Cardiac muscle cell (in vitro differentiated cells and primary cell): ENCODE results near the gene MMP3. TPM values are rescaled to one million over a fixed set of nuclear protein-coding genes. Genes with fewer than 3 reads are reported as not detected.

Experiments used
- DNase-seq, 2 donors: peaks; one replicate each; pipeline versions ENCODE4 v3.0.0 to v3.0.0-alpha.2; 2010 to 2017; ENCODE audit warnings: low read depth in 1 of 2, low spot score in 1 of 2
- H3K27ac ChIP-seq: fragments of 200-600 bp; sonication (generic); 2 replicates; pipeline ENCODE4 v1.5.1; 2016
- H3K27me3 ChIP-seq: fragments of 200-600 bp; sonication (generic); 2 replicates; pipeline ENCODE4 v1.6.0; 2016; ENCODE audit warnings: control low read depth
- H3K36me3 ChIP-seq: fragments of 200-600 bp; sonication (generic); 2 replicates; pipeline ENCODE4 v1.5.1; 2016; ENCODE audit warnings: control low read depth
- H3K4me1 ChIP-seq: fragments of 200-600 bp; sonication (generic); 2 replicates; pipeline ENCODE4 v1.8.1; 2017; ENCODE audit warnings: low read depth, mild to moderate bottlenecking, mixed run types
- H3K4me3 ChIP-seq: fragments of 200-600 bp; sonication (generic); 2 replicates; pipeline ENCODE4 v1.5.1; 2016; ENCODE audit warnings: mild to moderate bottlenecking
- H3K9me3 ChIP-seq: fragments of 200-600 bp; sonication (generic); 2 replicates; pipeline ENCODE4 v1.5.1; 2017; ENCODE audit warnings: low read depth, mild to moderate bottlenecking, control low read depth
- polyA plus RNA-seq: library from polyadenylated mRNA; unstranded; fragments of >200 nt; fragmentation: Nextera tagmentation; extraction: Ambion mirVana; gene quantifications from 2 replicates; pipeline ENCODE4 v1.2.1, GENCODE V29; 2016
- total RNA-seq: library from RNA; depleted of rRNA; stranded (reverse); fragments of >200 nt; gene quantifications from 2 replicates; pipeline ENCODE4 v1.2.3, GENCODE V29; 2016
- TF ChIP-seq, protein P1 (sequence below): IDR thresholded peaks from 2 replicates; pipeline ENCODE4 v1.5.1; 2012; ENCODE audit warnings: low read depth, mild to moderate bottlenecking, low read length

Gene MMP3
- total and polyA plus RNA-seq, 2 experiments from 2014 or later: not detected

DNA sequence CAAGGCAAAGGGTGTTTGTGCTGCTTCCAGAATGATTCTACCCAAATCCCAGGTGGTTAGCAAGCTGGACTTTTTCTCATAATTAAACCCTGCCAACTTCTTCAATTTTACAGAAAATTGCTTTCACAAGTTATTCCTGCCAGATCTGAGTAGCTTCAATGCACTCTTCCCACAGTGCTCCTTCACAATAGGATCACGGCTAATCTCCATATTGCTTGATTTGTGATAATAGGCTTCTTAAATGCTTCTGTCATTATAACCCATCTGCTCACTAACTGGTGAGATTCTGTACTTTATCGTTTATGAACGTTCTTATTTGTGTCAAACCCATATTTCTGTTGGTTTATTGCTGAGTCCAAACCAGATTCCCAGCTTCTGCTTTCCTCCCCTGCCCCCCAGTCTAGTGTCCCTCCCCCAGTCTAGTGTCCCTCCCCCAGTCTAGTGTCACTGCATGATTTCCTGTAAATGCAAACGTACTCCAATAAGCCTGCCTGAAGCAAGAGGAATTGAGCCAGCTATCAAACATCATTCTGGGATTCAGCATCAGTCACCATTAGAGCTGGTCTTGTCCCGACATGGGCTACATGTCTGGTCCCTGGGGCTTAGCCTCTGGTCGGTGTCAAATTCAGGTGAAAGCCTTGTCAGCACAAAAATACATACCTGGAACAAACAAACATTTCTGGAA lies 14.0 kb downstream of the MMP3 start:
- no peaks in the 10 kb centered on the region for H3K4me1 ChIP-seq
- no peak for DNase-seq
- TF ChIP-seq, protein P1, sequence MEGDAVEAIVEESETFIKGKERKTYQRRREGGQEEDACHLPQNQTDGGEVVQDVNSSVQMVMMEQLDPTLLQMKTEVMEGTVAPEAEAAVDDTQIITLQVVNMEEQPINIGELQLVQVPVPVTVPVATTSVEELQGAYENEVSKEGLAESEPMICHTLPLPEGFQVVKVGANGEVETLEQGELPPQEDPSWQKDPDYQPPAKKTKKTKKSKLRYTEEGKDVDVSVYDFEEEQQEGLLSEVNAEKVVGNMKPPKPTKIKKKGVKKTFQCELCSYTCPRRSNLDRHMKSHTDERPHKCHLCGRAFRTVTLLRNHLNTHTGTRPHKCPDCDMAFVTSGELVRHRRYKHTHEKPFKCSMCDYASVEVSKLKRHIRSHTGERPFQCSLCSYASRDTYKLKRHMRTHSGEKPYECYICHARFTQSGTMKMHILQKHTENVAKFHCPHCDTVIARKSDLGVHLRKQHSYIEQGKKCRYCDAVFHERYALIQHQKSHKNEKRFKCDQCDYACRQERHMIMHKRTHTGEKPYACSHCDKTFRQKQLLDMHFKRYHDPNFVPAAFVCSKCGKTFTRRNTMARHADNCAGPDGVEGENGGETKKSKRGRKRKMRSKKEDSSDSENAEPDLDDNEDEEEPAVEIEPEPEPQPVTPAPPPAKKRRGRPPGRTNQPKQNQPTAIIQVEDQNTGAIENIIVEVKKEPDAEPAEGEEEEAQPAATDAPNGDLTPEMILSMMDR: no peak
- no peak overlapping the region for H3K27ac ChIP-seq
- no peaks in the 10 kb centered on the region for H3K27me3 ChIP-seq
- no peaks in the 10 kb centered on the region for H3K36me3 ChIP-seq
- no peaks in the 10 kb centered on the region for H3K9me3 ChIP-seq
- no peak overlapping the region for H3K4me3 ChIP-seq

DNA sequence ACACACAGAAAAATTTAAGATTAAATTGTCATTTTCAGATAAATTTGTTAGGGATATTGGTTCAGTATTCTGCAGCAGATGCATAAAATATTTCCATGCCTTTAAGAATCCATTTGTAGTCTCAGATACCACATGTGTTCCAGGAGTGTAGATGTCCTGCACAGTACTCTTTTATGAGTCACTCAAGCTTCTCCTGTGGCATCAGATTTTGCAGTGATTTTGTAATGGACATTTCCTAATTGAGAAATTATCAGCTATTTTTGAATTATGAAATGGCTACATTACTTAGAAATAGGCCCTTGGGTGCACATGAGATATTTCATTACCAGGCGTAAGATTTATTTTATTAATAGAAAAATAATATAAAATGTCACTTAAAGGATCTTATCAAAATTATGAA lies 18.9 kb downstream of the MMP3 start:
- no peaks in the 10 kb centered on the region for H3K4me1 ChIP-seq
- DNase-seq: no peak
- H3K9me3 ChIP-seq: no peaks in the 10 kb centered on the region
- no peaks in the 10 kb centered on the region for H3K27me3 ChIP-seq
- H3K27ac ChIP-seq: no peak overlapping the region
- TF ChIP-seq, protein P1: no peak
- H3K36me3 ChIP-seq: no peaks in the 10 kb centered on the region
- no peak overlapping the region for H3K4me3 ChIP-seq

DNA sequence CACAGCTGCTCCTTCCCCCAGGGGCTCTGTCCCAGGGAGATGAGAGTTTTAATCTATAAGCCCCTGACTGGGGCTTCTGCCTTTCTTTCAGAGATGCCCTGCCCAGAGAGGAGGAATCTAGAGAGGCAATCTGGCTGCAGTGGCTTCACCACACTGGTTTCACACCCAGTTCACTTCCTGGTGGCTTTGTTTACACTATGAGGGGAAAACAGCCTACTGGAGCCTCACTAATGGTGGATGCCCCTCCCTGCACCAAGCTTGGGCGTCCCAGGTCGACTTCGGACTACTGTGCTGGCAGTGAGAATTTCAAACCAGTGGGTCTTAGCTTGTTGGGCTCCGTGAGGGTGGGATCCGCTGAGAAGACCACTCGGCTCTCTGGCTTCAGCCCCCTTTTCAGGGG lies 23.9 kb downstream of the MMP3 start:
- no peaks in the 10 kb centered on the region for H3K9me3 ChIP-seq
- H3K4me3 ChIP-seq: no peak overlapping the region
- H3K4me1 ChIP-seq: no peaks in the 10 kb centered on the region
- no peaks in the 10 kb centered on the region for H3K27me3 ChIP-seq
- no peaks in the 10 kb centered on the region for H3K36me3 ChIP-seq
- TF ChIP-seq, protein P1: no peak
- no peak overlapping the region for H3K27ac ChIP-seq
- DNase-seq: no peak

DNA sequence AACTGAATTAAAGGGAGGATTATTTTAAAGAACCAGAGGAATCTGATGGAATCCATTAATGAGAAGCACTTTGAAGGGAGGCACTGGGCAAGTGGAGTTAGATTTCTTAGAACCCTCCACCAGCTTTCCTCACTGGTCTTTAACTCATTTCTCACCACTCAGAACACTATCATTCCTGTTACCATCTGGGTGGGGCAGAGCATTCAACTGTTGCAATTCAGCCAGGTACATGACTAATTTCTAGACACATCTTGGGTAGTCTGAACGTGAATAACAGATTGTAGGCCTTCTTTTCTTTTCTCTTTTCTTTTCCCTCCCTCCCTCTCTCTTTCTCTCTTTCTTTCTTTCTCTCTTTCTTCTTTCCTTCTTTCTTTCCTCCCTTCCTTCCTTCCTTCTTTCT lies 29.9 kb downstream of the MMP3 start:
- Histone ChIP-seq H3K9me3 (no peaks in the 10 kb centered on the region), H3K4me3 (no peak overlapping the region), H3K27ac (no peak overlapping the region), H3K27me3 (no peaks in the 10 kb centered on the region), H3K36me3 (no peaks in the 10 kb centered on the region), H3K4me1 (no peaks in the 10 kb centered on the region)
- no peak for DNase-seq
- TF ChIP-seq, protein P1: no peak

DNA sequence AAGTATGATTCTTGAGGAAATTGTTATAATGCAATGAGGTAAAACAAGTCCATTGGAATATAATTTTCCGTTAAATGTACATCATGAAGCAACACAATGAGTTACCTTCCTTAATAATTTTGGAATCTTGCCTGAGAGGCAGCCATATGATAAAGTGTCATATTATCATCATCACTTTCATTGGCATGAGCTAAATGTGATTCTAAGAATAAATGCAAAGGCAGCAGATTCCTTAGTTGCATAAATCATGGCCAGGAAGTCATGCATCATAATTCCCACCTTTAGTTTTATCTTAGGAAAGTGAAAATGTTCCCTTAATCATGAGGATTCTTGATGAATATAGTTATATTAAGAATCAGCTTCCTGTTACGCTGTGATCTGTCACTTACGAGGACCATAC lies 31.2 kb downstream of the MMP3 start:
- no peaks in the 10 kb centered on the region for H3K4me1 ChIP-seq
- no peak overlapping the region for H3K27ac ChIP-seq
- H3K9me3 ChIP-seq: no peaks in the 10 kb centered on the region
- no peaks in the 10 kb centered on the region for H3K27me3 ChIP-seq
- TF ChIP-seq, protein P1: no peak
- DNase-seq: no peak
- H3K4me3 ChIP-seq: no peak overlapping the region
- H3K36me3 ChIP-seq: no peaks in the 10 kb centered on the region
